Activated T-helper 1 cell treated with Interleukin-2 at 50 U/mL for 16 hours (primary cell): ENCODE data around the gene SLC41A2.
"Not testable (repeated sequence)": the region's sequence is repeated elsewhere in the genome, so short reads cannot be mapped to it uniquely, and the experiment has no call there.

Experiments
- DNase-seq: peaks from one replicate; pipeline ENCODE4 v3.0.0-alpha.2; 2020; ENCODE audit warnings: low read depth

Gene SLC41A2, protein sequence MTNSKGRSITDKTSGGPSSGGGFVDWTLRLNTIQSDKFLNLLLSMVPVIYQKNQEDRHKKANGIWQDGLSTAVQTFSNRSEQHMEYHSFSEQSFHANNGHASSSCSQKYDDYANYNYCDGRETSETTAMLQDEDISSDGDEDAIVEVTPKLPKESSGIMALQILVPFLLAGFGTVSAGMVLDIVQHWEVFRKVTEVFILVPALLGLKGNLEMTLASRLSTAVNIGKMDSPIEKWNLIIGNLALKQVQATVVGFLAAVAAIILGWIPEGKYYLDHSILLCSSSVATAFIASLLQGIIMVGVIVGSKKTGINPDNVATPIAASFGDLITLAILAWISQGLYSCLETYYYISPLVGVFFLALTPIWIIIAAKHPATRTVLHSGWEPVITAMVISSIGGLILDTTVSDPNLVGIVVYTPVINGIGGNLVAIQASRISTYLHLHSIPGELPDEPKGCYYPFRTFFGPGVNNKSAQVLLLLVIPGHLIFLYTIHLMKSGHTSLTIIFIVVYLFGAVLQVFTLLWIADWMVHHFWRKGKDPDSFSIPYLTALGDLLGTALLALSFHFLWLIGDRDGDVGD

GRCh38 chr12:104958001-104958804, at the start of gene SLC41A2:
Gene SLC41A2 (minus strand): TSS chr12:104958290. CDS start chr12:104928527, 29,763 bp downstream.
- peak; percentile 64 for DNase-seq

DNA sequence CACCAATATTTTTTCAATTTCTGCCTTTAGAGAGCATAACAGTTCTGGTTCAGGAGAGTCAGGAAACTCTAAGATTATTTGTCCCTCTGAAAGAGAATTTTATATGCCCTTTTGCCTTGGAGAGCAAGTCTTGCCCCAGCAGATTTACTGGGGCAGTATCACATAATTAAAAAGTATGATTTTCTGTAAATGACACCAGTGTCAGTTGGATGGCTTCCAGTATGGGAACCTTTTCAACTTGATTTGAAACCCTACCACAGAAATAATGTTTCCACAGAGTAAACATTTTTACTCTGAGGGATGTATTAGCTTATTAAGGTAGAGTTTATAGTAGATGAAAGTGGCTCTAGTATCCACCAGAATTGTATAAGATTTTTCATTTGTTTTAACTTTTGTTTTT, 43.4 kb upstream of the SLC41A2 start:
- no peak for DNase-seq

DNA sequence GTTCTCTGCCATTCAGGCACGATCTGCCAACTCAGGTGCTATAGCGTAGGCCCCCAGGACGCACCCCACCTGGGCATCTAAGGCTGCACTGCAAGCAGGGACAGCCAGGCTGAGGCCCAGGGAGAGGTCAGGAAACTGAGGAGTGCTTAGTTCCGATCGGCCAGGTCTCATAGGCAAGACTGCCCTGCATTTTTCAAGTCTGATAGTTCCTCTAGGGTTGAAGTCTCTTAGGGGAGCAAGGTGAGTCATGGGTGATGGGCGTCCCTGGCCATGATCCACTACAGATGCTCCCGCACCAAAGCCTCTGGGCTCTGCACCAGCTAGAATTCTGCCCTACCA, 41.2 kb upstream of the SLC41A2 start:
- DNase-seq = no peak

DNA sequence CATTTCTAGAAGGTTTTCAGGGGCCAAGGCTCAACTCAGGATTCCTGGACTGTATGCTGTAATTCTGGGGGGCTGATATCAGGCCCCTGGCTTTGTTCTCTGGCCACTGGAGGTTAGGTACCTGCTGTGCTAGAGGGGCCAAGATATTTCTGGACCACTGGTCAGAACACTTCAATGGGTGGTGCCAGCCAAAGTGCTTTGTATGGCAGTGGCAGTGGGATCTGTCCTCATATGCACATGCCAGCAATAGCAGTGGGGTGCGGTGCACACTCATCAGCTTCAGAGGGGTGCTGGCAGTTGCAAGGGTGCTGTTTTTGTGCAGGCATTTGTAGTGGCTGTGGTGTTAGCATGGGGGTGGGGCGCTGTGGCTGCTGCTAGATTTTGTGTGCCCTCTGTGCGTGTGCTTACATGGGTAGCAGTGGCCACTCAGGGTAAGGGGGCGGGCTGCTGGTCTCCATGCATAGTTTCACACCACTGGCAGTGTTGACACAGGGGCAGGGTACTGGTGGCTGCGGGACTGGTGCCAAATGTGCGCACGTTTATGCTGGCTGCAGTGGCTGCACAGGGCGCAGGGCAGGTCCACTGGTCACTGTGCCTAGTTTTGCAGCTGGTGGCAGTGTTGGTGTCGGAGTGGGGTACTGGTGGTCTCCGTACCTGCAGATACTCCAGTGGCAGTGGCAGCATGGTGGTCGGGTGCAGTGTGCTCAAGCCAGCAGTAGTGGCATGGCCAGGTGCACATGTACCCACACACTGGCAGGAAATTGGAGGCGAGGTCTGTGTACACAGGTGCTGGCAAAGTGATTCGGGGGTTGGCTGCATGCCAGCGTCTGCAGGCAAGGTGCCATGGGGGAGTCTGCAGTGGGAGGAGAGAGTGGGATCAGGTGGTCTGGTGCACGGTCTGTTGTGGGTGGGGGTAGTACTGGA, 40.6 kb upstream of the SLC41A2 start:
- DNase-seq = no peak

- no peak for DNase-seq
These were observed 39.5 kb upstream of the SLC41A2 start for GRCh38 chr12:104997541-104997940.

- no peak for DNase-seq
These were observed 36.2 kb upstream of the SLC41A2 start for GRCh38 chr12:104994336-104994735.

GRCh38 chr12:104991565-104992128, 33.6 kb upstream of the SLC41A2 start:
- no peak for DNase-seq

- no peak for DNase-seq
These were observed 32.9 kb upstream of the SLC41A2 start for GRCh38 chr12:104990950-104991349.

DNA sequence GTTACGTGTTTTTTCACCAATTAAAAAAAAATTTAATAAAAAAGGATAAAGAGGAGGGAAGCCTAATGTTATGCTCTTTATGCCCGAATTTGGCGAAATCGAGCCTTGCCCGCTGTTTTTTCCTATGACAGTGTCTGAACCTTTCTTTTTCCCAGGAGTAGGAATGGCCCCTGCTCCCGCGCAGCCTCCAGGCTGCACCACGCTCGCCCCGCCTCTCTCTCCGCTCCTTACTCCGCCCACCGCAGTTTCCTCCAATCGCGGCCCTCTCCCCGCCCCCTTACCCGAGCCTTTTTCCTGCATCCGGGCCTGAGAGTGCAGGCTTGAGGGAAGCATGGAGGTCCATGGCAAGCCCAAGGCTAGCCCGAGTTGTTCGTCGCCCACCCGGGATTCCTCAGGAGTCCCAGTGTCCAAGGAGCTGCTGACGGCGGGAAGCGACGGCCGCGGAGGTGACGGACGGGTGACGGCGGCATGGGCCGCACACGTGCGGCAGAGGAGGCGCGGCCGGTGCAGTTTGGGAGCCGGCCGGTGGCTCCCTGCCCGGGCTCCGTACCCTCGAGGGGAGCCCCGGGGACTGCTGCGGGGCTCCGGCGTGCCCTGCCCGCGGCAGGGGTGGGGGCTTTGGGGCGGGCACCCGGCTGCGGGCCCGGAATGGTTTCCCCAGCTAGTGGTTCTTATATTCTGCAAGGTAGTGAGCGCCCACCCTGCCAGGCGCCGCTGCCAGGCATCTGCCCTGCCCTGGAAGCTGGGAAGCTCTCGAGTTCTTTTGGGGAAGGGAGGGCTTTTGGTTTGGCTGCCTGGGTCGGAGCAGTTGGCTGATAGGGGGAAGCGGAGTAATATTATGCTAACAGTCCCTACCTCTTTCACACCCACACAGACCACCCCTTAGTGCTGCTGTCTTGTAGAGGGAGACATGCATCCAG, 28.2 kb upstream of the SLC41A2 start, which contains the start of gene NOPCHAP1:
NOPCHAP1 (plus strand) TSS at position 295 of the 920 bp plus-strand sequence; CDS start at position 332, 37 bp downstream.
- peak; percentile 74 for DNase-seq

- no peak for DNase-seq
These were observed 27.1 kb upstream of the SLC41A2 start for GRCh38 chr12:104985206-104985605.

GRCh38 chr12:104977688-104978087, 19.6 kb upstream of the SLC41A2 start:
- not testable (repeated sequence) for DNase-seq

- DNase-seq = no peak
These were observed 18.6 kb upstream of the SLC41A2 start for GRCh38 chr12:104976703-104977102.

- DNase-seq = no peak
These were observed 17.7 kb upstream of the SLC41A2 start for GRCh38 chr12:104975587-104976343.

DNA sequence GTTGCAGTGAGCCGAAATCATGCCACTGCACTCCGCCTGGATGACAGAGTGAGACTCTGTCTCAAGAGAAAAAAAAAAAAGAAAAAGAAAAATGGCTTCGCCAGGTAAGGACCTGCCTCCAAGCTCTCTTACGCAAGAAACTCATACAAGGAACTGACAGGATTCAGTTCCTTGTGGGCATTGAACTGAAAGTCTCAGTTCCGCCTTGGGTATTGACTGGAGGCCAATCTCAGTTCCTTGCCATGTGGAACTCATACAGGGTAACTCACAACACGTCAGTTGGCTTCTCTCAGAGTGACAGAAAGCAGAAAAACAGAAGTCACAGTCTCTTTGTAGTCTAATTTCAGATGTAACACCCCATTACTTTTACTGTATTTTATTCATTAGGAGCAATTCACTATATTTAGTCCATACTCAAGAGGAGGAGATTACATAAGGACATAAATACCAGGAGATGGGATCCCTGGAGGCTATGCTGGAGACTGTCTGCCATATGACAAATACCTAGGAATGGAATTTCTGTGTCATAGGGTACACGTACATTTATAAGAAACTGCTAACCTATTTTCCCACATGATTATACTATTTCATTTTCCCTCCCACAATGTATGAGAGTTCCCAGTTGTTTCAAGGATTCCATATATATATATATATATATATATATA, 16.7 kb upstream of the SLC41A2 start:
- no peak for DNase-seq

DNA sequence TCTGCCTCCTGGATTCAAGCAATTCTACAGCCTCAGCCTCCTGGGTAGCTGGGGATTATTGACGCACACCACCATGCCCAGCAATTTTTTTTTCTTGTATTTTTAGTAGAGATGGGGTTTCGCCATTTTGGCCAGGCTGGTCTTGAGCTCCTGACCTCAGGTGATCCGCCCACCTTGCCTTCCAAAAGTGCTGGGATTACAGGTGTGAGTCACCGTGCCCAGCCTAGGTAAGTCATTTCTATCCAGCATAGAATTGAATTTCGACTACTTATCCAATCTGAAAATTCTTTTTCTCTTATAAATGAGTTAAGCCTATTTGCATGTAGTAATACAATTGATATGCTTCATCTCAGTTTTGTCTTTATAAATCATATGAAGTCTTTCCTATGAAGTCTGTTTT, 15.2 kb upstream of the SLC41A2 start:
- no peak for DNase-seq

DNA sequence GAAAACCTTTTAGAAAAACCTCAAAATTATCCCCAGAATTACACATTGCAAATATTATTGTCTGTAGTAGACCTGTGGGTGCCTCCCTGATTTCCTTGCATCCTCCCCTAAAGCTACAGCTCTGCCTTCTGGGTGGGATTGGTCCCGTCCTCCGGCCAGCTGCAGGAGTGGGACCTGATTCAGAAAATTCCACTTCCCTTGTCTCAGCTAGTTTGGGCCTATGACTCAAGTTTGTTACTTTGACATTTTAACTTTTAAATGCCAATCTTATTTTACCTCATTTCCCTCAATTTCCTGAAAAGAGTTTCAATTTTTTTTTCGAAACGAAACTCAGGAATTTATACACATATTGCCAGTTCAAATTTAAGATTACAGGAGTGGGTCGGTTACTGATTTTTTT, 13.2 kb upstream of the SLC41A2 start:
- no peak for DNase-seq

- DNase-seq = no peak
These were observed 11.3 kb upstream of the SLC41A2 start for GRCh38 chr12:104969343-104969742.

GRCh38 chr12:104966677-104967076, 8.6 kb upstream of the SLC41A2 start:
- DNase-seq = no peak

GRCh38 chr12:104964856-104965205, 6.7 kb upstream of the SLC41A2 start:
- DNase-seq = no peak
